ENCODE measurements around the gene VTA1.
"Not testable (repeated sequence)": the region's sequence is repeated elsewhere in the genome, so short reads cannot be mapped to it uniquely, and the experiment has no call there.

Gene VTA1

DNA sequence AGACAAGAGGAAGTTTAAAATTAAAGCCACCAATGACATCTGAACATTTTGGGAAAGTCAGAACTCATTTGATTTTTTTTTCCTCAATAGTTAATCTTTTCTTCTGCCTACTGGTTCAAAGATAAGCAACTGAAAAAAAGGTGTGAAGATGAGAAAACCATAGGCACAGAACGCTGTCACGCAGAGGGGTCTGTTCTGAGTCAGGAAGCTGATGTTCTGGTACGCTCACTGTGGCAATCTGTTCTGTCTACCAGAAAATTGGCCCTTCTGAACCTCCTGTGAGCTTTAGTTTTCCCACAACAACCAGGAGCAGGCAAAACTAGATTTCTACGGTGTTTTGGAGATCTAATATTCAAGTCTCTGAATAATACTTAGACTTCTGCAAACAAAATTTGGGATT lies 78.1 kb downstream of the VTA1 start:
- no peak overlapping the region for H3K27ac ChIP-seq
- TF ChIP-seq CTCF (conservative IDR thresholded peaks at IDR 0.05) = no peak

GRCh38 chr6:142225552-142225951 lies 78.5 kb downstream of the VTA1 start:
- no peak for TF ChIP-seq CTCF (conservative IDR thresholded peaks at IDR 0.05)
- no peak overlapping the region for H3K27ac ChIP-seq

DNA sequence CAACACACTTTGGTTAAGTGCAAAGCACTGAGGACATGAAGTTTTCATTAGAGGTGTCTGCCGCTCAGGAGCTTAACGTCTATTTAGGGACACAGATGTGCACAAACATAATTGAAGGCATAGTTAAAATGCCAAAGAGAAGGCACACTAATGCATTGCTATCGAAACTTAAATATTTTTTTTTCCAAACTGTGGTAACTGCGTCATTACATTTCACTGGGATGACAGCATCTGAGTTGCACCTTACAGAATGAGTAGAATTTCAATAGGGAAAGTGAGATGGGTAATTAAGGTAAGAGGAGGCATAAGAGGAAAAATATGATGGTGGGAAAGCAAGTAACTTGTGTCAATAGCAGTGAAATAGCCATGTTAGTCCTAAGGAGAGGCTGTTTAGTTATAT lies 79.7 kb downstream of the VTA1 start:
- no peak for TF ChIP-seq CTCF (conservative IDR thresholded peaks at IDR 0.05)
- H3K27ac ChIP-seq = no peak overlapping the region

DNA sequence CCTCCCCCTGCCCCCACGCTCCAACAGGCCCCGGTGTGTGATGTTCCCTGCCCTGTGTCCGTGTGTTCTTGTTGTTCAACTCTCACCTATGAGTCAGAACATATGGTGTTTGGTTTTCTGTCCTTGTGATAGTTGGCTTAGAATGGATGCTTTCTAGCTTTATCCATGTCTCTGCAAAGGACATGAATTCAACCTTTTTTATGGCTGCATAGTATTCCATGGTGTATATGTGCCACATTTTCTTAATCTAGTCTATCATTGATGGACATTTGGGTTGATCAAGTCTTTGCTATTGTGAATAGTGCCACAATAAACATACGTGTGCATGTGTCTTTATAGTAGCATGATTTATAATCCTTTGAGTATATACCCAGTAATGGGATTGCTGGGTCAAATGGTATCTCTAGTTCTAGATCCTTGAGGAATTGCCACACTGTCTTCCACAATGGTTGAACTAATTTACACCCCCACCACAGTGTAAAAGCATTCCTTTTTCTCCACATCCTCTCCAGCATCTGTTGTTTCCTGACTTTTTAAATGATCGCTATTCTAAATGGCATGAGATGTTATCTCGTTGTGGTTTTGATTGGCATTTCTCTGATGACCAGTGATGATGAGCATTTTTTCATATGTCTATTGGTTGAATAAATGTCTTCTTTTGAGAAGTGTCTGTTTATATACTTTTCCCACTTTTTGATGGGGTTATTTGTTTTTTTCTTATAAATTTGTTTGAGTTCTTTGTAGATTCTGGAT lies 82.6 kb downstream of the VTA1 start:
- H3K27ac ChIP-seq = not testable (repeated sequence)

DNA sequence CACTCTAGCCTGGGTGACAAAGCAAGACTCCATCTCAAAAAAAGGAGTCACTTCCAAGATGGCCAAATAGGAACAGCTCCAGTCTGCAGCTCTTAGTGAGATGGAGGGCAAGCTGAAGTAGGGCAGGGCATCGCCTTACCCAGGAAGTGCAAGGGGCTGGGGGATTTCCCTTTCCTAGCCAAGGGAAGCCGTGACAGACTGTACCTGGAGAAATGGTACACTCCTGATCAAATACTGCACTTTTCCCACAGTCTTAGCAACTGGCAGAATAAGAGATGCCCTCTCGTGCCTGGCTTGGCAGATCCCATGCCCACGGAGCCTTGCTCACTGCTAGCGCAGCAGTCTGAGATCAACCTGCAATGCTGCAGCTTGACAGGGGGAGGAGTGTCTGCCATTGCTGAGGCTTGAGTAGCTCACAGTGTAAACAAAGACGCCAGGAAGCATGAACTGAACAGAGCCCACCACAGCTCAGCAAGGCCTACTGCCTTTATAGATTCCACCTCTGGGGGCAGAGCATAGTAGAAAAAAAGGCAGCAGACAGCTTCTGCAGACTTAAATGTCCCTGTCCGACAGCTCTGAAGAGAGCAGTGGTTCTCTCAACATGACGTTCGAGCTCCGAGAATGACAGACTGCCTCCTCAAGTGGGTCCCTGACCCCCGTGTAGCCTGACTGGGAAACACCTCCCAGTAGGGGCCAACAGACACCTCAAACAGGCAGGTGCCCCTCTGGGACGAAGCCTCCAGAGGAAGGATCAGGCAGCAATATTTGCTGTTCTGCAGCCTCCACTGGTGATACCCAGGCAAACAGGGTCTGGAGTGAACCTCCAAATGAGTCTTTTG lies 85.4 kb downstream of the VTA1 start:
- not testable (repeated sequence) for H3K27ac ChIP-seq

DNA sequence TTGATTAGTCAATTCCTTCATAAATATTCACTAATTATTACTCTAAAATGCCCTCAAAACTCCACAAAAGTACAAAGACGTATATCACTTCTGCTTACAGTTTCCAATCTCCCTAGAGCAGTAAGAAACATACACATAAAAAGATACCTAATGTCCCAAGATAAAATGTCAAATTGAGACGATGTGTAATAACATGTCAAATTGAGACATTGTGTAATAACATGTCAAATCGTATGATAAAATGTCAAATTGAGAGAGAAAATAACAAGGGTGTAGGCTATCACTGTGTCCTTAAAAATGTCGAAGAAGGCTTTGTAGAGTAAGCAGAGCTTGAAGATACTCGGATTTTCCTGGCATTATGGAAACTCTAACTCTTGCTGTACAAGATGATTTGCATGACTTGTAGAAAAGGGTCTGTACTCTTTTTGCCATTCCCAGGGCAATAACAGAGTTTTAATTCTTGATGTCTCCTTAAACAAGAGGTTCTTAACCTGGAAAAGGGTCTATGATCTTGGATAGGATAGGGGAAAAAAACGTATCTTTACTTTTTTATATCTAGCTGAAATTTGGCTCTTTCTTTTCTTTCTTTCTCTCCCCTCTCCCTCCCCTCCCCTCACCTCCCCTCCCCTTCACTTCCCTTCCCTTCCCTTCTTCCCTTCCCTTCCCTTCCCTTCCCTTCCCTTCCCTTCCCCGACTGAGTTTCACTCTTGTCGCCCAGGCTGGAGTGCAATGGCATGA lies 87.1 kb downstream of the VTA1 start:
- no peak for TF ChIP-seq CTCF (conservative IDR thresholded peaks at IDR 0.05)
- H3K27ac ChIP-seq = no peak overlapping the region

GRCh38 chr6:142235272-142235671 lies 88.2 kb downstream of the VTA1 start:
- H3K27ac ChIP-seq = no peak overlapping the region
- no peak for TF ChIP-seq CTCF (conservative IDR thresholded peaks at IDR 0.05)

GRCh38 chr6:142235791-142236190 lies 88.7 kb downstream of the VTA1 start:
- H3K27ac ChIP-seq = no peak overlapping the region
- no peak for TF ChIP-seq CTCF (conservative IDR thresholded peaks at IDR 0.05)
